Measurements from ENCODE around the gene DDR2. TPM values are rescaled to one million over a fixed set of nuclear protein-coding genes. Genes with fewer than 3 reads are reported as not detected.
A peak's percentile ranks its signal among the peaks of the same experiment; 100 is the strongest.
"Not testable (repeated sequence)": the region's sequence is repeated elsewhere in the genome, so short reads cannot be mapped to it uniquely, and the experiment has no call there.

DDR2 gene
- 363 and 384 TPM in 2 replicates for total RNA-seq

DNA sequence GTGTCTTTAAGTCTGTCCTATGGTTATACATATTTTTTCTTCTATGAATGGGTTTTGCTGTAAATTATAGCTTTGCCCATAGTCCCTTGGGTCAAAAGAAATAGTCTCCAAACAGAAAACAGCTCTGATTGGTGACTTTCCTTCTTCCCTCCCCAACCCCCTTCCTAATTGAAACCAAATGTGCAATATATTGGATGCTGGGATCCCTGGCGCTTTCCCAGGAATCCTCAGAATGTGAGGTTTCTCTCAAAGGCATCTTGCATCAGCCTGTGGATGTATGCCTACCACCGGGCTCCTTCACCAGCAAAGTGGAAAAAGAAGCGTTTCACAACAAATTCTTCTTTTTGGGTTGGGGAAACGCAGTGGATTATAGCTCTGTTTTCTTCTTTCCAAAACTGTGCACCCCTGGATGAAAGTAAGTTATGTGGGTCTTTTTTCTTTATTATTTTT, at the start of gene DDR2:
Gene DDR2 (plus strand): TSS at position 248 of the 450 bp plus-strand sequence. CDS start 86,600 bp downstream, outside the sequence.
- DNase-seq (ENCODE audit: insufficient read length, low spot score, missing footprints), result no peak

DNA sequence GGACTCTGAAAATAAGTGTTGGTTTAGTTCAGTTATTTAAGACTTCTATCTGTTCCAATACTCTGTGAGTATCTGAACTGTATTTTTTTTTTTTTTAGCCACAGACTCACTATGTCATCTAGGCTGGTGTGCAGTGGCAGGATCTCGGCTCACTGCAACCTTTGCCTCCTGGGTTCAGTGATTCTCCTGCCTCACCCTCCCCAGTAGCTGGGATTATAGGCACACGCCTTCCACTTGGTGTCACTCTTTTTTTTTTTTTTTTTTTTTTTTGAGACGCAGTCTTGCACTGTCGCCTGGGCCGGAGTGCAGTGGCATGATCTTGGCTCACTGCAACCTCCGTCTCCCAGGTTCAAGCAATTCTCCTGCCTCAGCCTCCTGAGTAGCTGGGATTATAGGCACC, 49.4 kb upstream of the DDR2 start:
- not testable (repeated sequence) for H3K9me3 ChIP-seq (ENCODE audit: low read depth, low read length); H3K27ac ChIP-seq (ENCODE audit: low read depth, low read length); DNase-seq (ENCODE audit: insufficient read length, low spot score, missing footprints); H4K20me1 ChIP-seq (ENCODE audit: insufficient read depth, low read length); H3K4me2 ChIP-seq (ENCODE audit: insufficient read depth, low read length); H3K4me3 ChIP-seq (ENCODE audit: insufficient read depth, low read length); H2AFZ ChIP-seq (ENCODE audit: low read length); H3K27me3 ChIP-seq (ENCODE audit: insufficient read depth, low read length); H3K4me1 ChIP-seq (ENCODE audit: insufficient read depth, low read length)
- Histone ChIP-seq H3K36me3 (ENCODE audit: insufficient read depth, low read length) (peaks cover 87% of the 10 kb centered on the region), H3K79me2 (ENCODE audit: insufficient read depth, low read length) (peaks cover 55% of the 10 kb centered on the region)

More for the DNA sequence above, at the start of gene DDR2:
- Histone ChIP-seq H3K4me3 (ENCODE audit: insufficient read depth, low read length) (peak within 1 kb of the TSS; percentile 79), H3K36me3 (ENCODE audit: insufficient read depth, low read length) (no peaks in the 10 kb centered on the region), H2AFZ (ENCODE audit: low read length) (peak within 1 kb of the TSS; percentile 39), H4K20me1 (ENCODE audit: insufficient read depth, low read length) (peaks cover 28% of the 10 kb centered on the region), H3K4me2 (ENCODE audit: insufficient read depth, low read length) (peak within 1 kb of the TSS; percentile 95), H3K9me3 (ENCODE audit: low read depth, low read length) (no peaks in the 10 kb centered on the region), H3K4me1 (ENCODE audit: insufficient read depth, low read length) (peaks cover 64% of the 10 kb centered on the region), H3K79me2 (ENCODE audit: insufficient read depth, low read length) (peaks cover 47% of the 10 kb centered on the region), H3K27me3 (ENCODE audit: insufficient read depth, low read length) (no peaks in the 10 kb centered on the region), H3K27ac (ENCODE audit: low read depth, low read length) (peak within 1 kb of the TSS; percentile 96)
- TF ChIP-seq, protein P1, sequence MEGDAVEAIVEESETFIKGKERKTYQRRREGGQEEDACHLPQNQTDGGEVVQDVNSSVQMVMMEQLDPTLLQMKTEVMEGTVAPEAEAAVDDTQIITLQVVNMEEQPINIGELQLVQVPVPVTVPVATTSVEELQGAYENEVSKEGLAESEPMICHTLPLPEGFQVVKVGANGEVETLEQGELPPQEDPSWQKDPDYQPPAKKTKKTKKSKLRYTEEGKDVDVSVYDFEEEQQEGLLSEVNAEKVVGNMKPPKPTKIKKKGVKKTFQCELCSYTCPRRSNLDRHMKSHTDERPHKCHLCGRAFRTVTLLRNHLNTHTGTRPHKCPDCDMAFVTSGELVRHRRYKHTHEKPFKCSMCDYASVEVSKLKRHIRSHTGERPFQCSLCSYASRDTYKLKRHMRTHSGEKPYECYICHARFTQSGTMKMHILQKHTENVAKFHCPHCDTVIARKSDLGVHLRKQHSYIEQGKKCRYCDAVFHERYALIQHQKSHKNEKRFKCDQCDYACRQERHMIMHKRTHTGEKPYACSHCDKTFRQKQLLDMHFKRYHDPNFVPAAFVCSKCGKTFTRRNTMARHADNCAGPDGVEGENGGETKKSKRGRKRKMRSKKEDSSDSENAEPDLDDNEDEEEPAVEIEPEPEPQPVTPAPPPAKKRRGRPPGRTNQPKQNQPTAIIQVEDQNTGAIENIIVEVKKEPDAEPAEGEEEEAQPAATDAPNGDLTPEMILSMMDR (IDR thresholded peaks at IDR 0.05; ENCODE audit: extremely low read depth, low read depth, low read length), result no peak

DNA sequence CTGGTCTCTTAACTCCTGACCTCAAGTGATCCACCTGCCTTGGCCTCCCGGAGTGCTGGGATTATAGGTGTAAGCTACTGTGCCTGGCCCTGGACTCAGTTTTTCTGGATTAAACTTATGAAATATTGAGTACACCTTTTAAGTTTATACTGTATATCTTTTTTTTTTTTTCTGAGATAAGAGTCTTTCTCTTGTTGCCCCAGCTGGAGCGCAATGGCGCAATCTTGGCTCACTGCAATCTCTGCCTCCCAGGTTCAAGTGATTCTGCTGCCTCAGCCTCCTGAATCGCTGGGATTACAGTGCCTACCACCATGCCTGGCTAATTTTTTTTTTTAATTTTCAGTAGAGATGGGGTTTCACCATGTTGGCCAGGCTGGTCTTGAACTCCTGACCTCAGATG, 47.2 kb upstream of the DDR2 start:
- peaks cover 84% of the 10 kb centered on the region for H3K36me3 ChIP-seq (ENCODE audit: insufficient read depth, low read length)
- not testable (repeated sequence) for H3K9me3 ChIP-seq (ENCODE audit: low read depth, low read length); H4K20me1 ChIP-seq (ENCODE audit: insufficient read depth, low read length)

DNA sequence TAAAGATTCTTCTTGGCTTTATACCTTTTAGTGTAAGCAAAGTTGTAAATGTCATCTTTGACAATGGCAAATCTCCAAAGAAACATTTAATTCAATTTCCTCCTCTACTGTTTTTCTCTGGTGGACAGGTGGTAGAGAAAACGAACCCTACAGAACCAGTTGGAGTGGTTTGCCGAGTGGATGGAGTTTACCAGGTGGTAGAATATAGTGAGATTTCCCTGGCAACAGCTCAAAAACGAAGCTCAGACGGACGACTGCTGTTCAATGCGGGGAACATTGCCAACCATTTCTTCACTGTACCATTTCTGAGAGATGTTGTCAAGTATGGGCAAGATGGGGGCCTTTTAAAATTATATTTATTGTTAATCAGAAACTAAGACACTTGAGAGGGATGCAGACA, 44.9 kb upstream of the DDR2 start:
- Histone ChIP-seq H4K20me1 (ENCODE audit: insufficient read depth, low read length) (no peaks in the 10 kb centered on the region), H3K4me1 (ENCODE audit: insufficient read depth, low read length) (no peaks in the 10 kb centered on the region), H3K9me3 (ENCODE audit: low read depth, low read length) (no peaks in the 10 kb centered on the region), H3K36me3 (ENCODE audit: insufficient read depth, low read length) (peaks cover 86% of the 10 kb centered on the region), H3K27me3 (ENCODE audit: insufficient read depth, low read length) (no peaks in the 10 kb centered on the region), H3K4me2 (ENCODE audit: insufficient read depth, low read length) (no peak overlapping the region), H3K4me3 (ENCODE audit: insufficient read depth, low read length) (no peak overlapping the region), H3K27ac (ENCODE audit: low read depth, low read length) (no peak overlapping the region), H2AFZ (ENCODE audit: low read length) (no peak overlapping the region), H3K79me2 (ENCODE audit: insufficient read depth, low read length) (peaks cover 38% of the 10 kb centered on the region)
- TF ChIP-seq, protein P1 (IDR thresholded peaks at IDR 0.05; ENCODE audit: extremely low read depth, low read depth, low read length), result no peak
- no peak for DNase-seq (ENCODE audit: insufficient read length, low spot score, missing footprints)

More for the DNA sequence above, 47.2 kb upstream of the DDR2 start:
- H3K4me3 ChIP-seq (ENCODE audit: insufficient read depth, low read length); DNase-seq (ENCODE audit: insufficient read length, low spot score, missing footprints); H3K27me3 ChIP-seq (ENCODE audit: insufficient read depth, low read length); H3K27ac ChIP-seq (ENCODE audit: low read depth, low read length); H2AFZ ChIP-seq (ENCODE audit: low read length); H3K4me2 ChIP-seq (ENCODE audit: insufficient read depth, low read length); H3K4me1 ChIP-seq (ENCODE audit: insufficient read depth, low read length): not testable (repeated sequence)
- peaks cover 45% of the 10 kb centered on the region for H3K79me2 ChIP-seq (ENCODE audit: insufficient read depth, low read length)

DNA sequence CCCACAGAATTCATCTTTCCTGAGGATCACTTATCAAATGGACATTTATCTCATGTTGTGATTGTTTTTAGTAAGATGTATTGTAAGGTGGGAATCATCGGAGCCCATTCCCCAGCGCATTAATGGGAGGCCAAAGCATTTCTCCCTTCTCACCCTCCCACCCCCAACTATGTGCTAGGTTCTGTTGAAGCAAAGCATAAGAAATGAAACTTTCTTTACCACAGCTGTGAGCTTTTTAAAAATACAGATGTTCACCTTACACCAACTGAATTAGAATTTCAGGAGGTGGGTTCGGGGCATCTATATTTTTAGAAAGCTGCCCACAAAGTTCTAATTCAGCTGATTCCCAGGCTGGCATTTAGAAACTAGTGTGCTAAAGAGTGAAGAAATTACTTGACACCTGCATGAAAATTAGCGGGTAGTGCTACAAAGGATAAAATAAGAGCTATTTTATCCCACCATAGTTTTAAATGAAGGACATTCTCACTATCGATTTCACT, 44.5 kb upstream of the DDR2 start:
- no peak overlapping the region for H3K4me3 ChIP-seq (ENCODE audit: insufficient read depth, low read length)
- no peak for DNase-seq (ENCODE audit: insufficient read length, low spot score, missing footprints)
- H3K36me3 ChIP-seq (ENCODE audit: insufficient read depth, low read length), result peaks cover 86% of the 10 kb centered on the region

More for the DNA sequence above, 44.5 kb upstream of the DDR2 start:
- no peak overlapping the region for H3K27ac ChIP-seq (ENCODE audit: low read depth, low read length)
- no peak overlapping the region for H3K4me2 ChIP-seq (ENCODE audit: insufficient read depth, low read length)
- no peaks in the 10 kb centered on the region for H3K9me3 ChIP-seq (ENCODE audit: low read depth, low read length)
- no peaks in the 10 kb centered on the region for H3K27me3 ChIP-seq (ENCODE audit: insufficient read depth, low read length)
- H3K79me2 ChIP-seq (ENCODE audit: insufficient read depth, low read length), result peaks cover 41% of the 10 kb centered on the region
- no peaks in the 10 kb centered on the region for H3K4me1 ChIP-seq (ENCODE audit: insufficient read depth, low read length)
- TF ChIP-seq, protein P1 (IDR thresholded peaks at IDR 0.05; ENCODE audit: extremely low read depth, low read depth, low read length), result no peak
- H4K20me1 ChIP-seq (ENCODE audit: insufficient read depth, low read length), result no peaks in the 10 kb centered on the region
- H2AFZ ChIP-seq (ENCODE audit: low read length), result no peak overlapping the region
